HepG2 (cell line): Measurements from ENCODE around the gene ADH5. TPM values are rescaled to one million over a fixed set of nuclear protein-coding genes. Genes with fewer than 3 reads are reported as not detected.
A peak's percentile ranks its signal among the peaks of the same experiment; 100 is the strongest.
"Not testable (repeated sequence)": the region's sequence is repeated elsewhere in the genome, so short reads cannot be mapped to it uniquely, and the experiment has no call there.

ENCODE experiments used
- ATAC-seq: fragments of 200-7000 bp; cut with Tn5 transposase; 3 replicates; pipeline ENCODE4 v1.9.1; 2020; ENCODE audit warnings: mild to moderate bottlenecking, moderate library complexity
- BruUV-seq: library from RNA; stranded (reverse); fragments of 400-500 nt; replicated peaks from 2 replicates; lab custom pipeline; 2021; lab: Mats Ljungman, UMichigan
- CTCF ChIA-PET: fragments of 300-600 bp; formaldehyde crosslinking; extraction: SDS; loops from one replicate; lab custom pipeline; 2021; ENCODE audit warnings: low total read pairs, inconsistent platforms, low intra/inter-chr PET ratio; lab: Yijun Ruan, JAX
- POLR2A ChIA-PET: fragments of 350-600 bp; sonication (Branson Sonifier 250); formaldehyde crosslinking; loops from one replicate; lab custom pipeline; 2020; ENCODE audit warnings: antibody characterized with exemption, inconsistent platforms; lab: Yijun Ruan, JAX
- DNase-seq: peaks from one replicate; pipeline ENCODE4 v3.0.0-alpha.2; 2015; ENCODE audit warnings: low spot score
- FAIRE-seq: peaks from 3 replicates; lab custom pipeline; 2011; peaks lifted over from hg19 to GRCh38; lab: Jason Lieb, UNC
- H2AFZ ChIP-seq: one replicate; pipeline ENCODE4 v1.6.1; 2011; ENCODE audit warnings: low read length, inconsistent platforms
- H3K27ac ChIP-seq: fragments of 300-600 bp; 3 replicates; pipeline ENCODE4 v1.8.0; 2011; ENCODE audit warnings: mixed run types, mild to moderate bottlenecking, mixed read lengths, low read length, inconsistent platforms; ENCODE audit not compliant: insufficient read depth; ENCODE audit errors: extremely low read length
- H3K27me3 ChIP-seq, 2 experiments: fragments of 200-600 bp in 1 of 2; 2 replicates in 1 of 2; 3 replicates in 1 of 2; pipeline versions ENCODE4 v1.6.0 to v1.8.0; 2011; ENCODE audit warnings: low read length in 2 of 2, mild to moderate bottlenecking in 2 of 2, moderate library complexity in 2 of 2, inconsistent platforms in 1 of 2; ENCODE audit not compliant: insufficient read depth in 2 of 2, control insufficient read depth in 1 of 2
- H3K36me3 ChIP-seq, 2 experiments: fragments of 200-600 bp in 1 of 2; replicated peaks in 1 of 2; 2 replicates in 1 of 2; 3 replicates in 1 of 2; pipeline versions ENCODE4 v1.5.1 to v1.8.0; 2011; ENCODE audit warnings: low read length in 2 of 2, inconsistent platforms in 1 of 2; ENCODE audit not compliant: insufficient read depth in 2 of 2, control insufficient read depth in 1 of 2
- H3K4me1 ChIP-seq: 2 replicates; pipeline ENCODE4 v1.5.1; 2012; ENCODE audit warnings: low read length, inconsistent platforms; ENCODE audit not compliant: insufficient read depth
- H3K4me2 ChIP-seq: 2 replicates; pipeline ENCODE4 v1.6.0; 2011; ENCODE audit warnings: low read depth, low read length, inconsistent platforms
- H3K4me3 ChIP-seq, 3 experiments: fragments of 200-600 bp in 1 of 3; sonication (generic), shearing (Covaris generic) in 1 of 3; replicated peaks in 1 of 3; 2 replicates each; pipeline ENCODE4 v1.5.1; 2011 to 2016; ENCODE audit warnings: low read length in 3 of 3, inconsistent platforms in 2 of 3, low read depth in 2 of 3, mild to moderate bottlenecking in 2 of 3, control low read depth in 1 of 3, mixed read lengths in 1 of 3; ENCODE audit not compliant: insufficient read depth in 1 of 3
- H3K79me2 ChIP-seq: one replicate; pipeline ENCODE4 v1.6.1; 2011; ENCODE audit warnings: low read length, inconsistent platforms; ENCODE audit not compliant: insufficient read depth
- H3K9ac ChIP-seq: 2 replicates; pipeline ENCODE4 v1.6.0; 2011; ENCODE audit warnings: mild to moderate bottlenecking, low read depth, low read length, inconsistent platforms; ENCODE audit not compliant: insufficient read depth
- H3K9me3 ChIP-seq: 2 replicates; pipeline ENCODE4 v1.5.1; 2012; ENCODE audit warnings: mild to moderate bottlenecking, low read length
- H4K20me1 ChIP-seq: 2 replicates; pipeline ENCODE4 v1.6.0; 2011; ENCODE audit warnings: inconsistent platforms, mild to moderate bottlenecking, low read length, moderate library complexity; ENCODE audit not compliant: insufficient read depth
- ARNT2 ChIP-seq: sonication (generic); formaldehyde crosslinking; IDR thresholded peaks from 2 replicates; pipeline ENCODE4 v1.8.0; 2022; ENCODE audit warnings: mild to moderate bottlenecking, low read depth, missing genetic modification reagents, moderate library complexity
- FOXC1 ChIP-seq: sonication (generic); formaldehyde crosslinking; IDR thresholded peaks from 2 replicates; pipeline ENCODE4 v1.8.0; 2022; ENCODE audit warnings: mild to moderate bottlenecking, missing genetic modification reagents, borderline replicate concordance
- MATR3 ChIP-seq: sonication (generic); formaldehyde crosslinking; IDR thresholded peaks from 2 replicates; pipeline ENCODE4 v1.4.0; 2020; ENCODE audit warnings: missing genetic modification reagents
- MTA1 ChIP-seq: sonication (generic); formaldehyde crosslinking; IDR thresholded peaks from 2 replicates; pipeline ENCODE4 v1.4.0; 2020; ENCODE audit warnings: missing genetic modification reagents, mild to moderate bottlenecking, borderline replicate concordance
- SMC3 ChIP-seq: IDR thresholded peaks from 2 replicates; pipeline ENCODE4 v1.6.1; 2011; ENCODE audit warnings: low read length, improper control_type of control experiment
- SUZ12 ChIP-seq: fragments of 150-350 bp; IDR thresholded peaks from 2 replicates; pipeline ENCODE4 v1.6.1; 2014; ENCODE audit warnings: low read depth, low read length
- TBL1XR1 ChIP-seq: fragments of 150-350 bp; IDR thresholded peaks from 2 replicates; pipeline ENCODE4 v1.6.1; 2014; ENCODE audit warnings: borderline replicate concordance, low read length; ENCODE audit not compliant: partially characterized antibody
- ZBTB3 ChIP-seq: sonication (generic); formaldehyde crosslinking; IDR thresholded peaks from 2 replicates; pipeline ENCODE4 v1.4.0; 2020; ENCODE audit warnings: low read depth, mild to moderate bottlenecking, moderate library complexity, missing genetic modification reagents, borderline replicate concordance
- ZNF557 ChIP-seq: sonication (generic); formaldehyde crosslinking; IDR thresholded peaks from 2 replicates; pipeline ENCODE4 v1.4.0; 2020; ENCODE audit warnings: missing genetic modification reagents
- ZNF569 ChIP-seq: sonication (generic); formaldehyde crosslinking; IDR thresholded peaks from 2 replicates; pipeline ENCODE4 v1.5.0; 2020; ENCODE audit warnings: mild to moderate bottlenecking, missing genetic modification reagents, moderate library complexity, borderline replicate concordance
- ZNF616 ChIP-seq: sonication (generic); formaldehyde crosslinking; IDR thresholded peaks from 2 replicates; pipeline ENCODE4 v1.5.0; 2020; ENCODE audit warnings: low read depth, mild to moderate bottlenecking, missing genetic modification reagents
- ZSCAN25 ChIP-seq: sonication (generic); formaldehyde crosslinking; IDR thresholded peaks from 2 replicates; pipeline ENCODE4 v1.8.0; 2022; ENCODE audit warnings: mild to moderate bottlenecking, missing genetic modification reagents
- WGBS: methylation state at CpG from one replicate; pipeline ENCODE4 v1.1.6; 2017; ENCODE audit warnings: low lambda C conversion rate; 5-methylcytosine and 5-hydroxymethylcytosine counted together
- in situ Hi-C: cut with HindIII; loops from 2 replicates; pipeline ENCODE4 v1.10.0; 2017; ENCODE audit warnings: low pct_unique_long_range_greater_than_20kb; ENCODE audit not compliant: extremely low pct_ligation_motif_present
- intact Hi-C: fragments of 100-400 bp; cut with micrococcal nuclease; formaldehyde crosslinking; loops from one replicate; pipeline ENCODE4 v1.10.0; 2022; ENCODE audit not compliant: unreplicated experiment
- polyA plus RNA-seq, 8 experiments: library from polyadenylated mRNA; depleted of rRNA in 3 of 8; stranded (reverse) in 7 of 8; unstranded in 1 of 8; fragments of >200 nt; fragmentation: Illumina TruSeq in 4 of 8; extraction: Trizol in 4 of 8; gene quantifications; 2 replicates each; pipeline versions ENCODE4 v1.2.1 to v1.2.3, GENCODE V29; 2011 to 2016; ENCODE audit warnings: low read depth in 4 of 8, missing spikeins in 1 of 8, mixed read lengths in 1 of 8; ENCODE audit not compliant: insufficient read depth in 1 of 8
- total RNA-seq, 5 experiments: library from RNA; depleted of rRNA; stranded (reverse); fragments of >200 nt; fragmentation: Illumina TruSeq; extraction: Trizol; gene quantifications; 2 replicates each; pipeline ENCODE4 v1.2.3, GENCODE V29; 2016; ENCODE audit warnings: low read depth in 1 of 5
- TF ChIP-seq, protein P1 (sequence below): sonication (generic); formaldehyde crosslinking; IDR thresholded peaks from 2 replicates; pipeline ENCODE4 v1.4.0; 2020; ENCODE audit warnings: missing genetic modification reagents
- TF ChIP-seq, protein P2 (sequence below): sonication (generic); formaldehyde crosslinking; IDR thresholded peaks from 2 replicates; pipeline ENCODE4 v1.8.1; 2022; ENCODE audit warnings: mild to moderate bottlenecking, missing genetic modification reagents

ADH5 gene
- total and polyA plus RNA-seq, 2 of the 13 experiments (the other 11 are each of a cell fraction or from before 2014, with no cell fraction given): 349 to 512 TPM

DNA sequence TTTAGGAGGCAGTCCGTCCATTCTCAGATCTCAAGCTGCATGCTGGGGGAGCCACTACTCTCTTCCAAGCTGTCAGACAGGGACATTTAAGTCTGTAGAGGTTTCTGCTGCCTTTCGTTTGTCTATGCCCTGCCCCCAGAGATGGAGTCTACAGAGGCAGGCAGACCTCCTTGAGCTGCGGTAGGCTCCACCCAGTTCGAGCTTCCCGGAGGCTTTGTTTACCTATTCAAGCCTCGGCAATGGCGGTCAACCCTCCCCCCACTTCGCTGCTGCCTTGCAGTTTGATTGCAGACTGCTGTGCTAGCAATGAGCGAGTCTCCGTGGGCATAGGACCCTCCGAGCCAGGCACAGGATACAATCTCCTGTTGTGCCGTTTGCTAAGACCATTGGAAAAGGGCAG is 10.7 kb upstream of the ADH5 start:
- Histone ChIP-seq H3K4me1 (no peaks in the 10 kb centered on the region), H3K36me3 (no peaks in the 10 kb centered on the region), H3K27me3 (no peaks in the 10 kb centered on the region), H3K79me2 (no peaks in the 10 kb centered on the region), H4K20me1 (no peaks in the 10 kb centered on the region), H3K4me3 (no peak overlapping the region), H3K4me2 (no peak overlapping the region), H3K9me3 (no peaks in the 10 kb centered on the region), H2AFZ (no peak overlapping the region), H3K27ac (no peak overlapping the region), H3K9ac (no peak overlapping the region)
- 93% methylated on average over 7 of the region's 12 CpGs for WGBS
- ChIA-PET CTCF (no interaction called here), POLR2A (no interaction called here)
- TF ChIP-seq SMC3 (no peak), FOXC1 (CRISPR knock-in tag) (no peak), ZBTB3 (CRISPR knock-in tag) (no peak), ARNT2 (CRISPR knock-in tag) (no peak), SUZ12 (no peak), ZNF616 (CRISPR knock-in tag) (no peak), MATR3 (CRISPR knock-in tag) (no peak), TBL1XR1 (no peak), ZNF569 (CRISPR knock-in tag) (no peak), ZSCAN25 (CRISPR knock-in tag) (no peak), MTA1 (no peak), ZNF557 (CRISPR knock-in tag) (no peak)
- TF ChIP-seq, protein P1, sequence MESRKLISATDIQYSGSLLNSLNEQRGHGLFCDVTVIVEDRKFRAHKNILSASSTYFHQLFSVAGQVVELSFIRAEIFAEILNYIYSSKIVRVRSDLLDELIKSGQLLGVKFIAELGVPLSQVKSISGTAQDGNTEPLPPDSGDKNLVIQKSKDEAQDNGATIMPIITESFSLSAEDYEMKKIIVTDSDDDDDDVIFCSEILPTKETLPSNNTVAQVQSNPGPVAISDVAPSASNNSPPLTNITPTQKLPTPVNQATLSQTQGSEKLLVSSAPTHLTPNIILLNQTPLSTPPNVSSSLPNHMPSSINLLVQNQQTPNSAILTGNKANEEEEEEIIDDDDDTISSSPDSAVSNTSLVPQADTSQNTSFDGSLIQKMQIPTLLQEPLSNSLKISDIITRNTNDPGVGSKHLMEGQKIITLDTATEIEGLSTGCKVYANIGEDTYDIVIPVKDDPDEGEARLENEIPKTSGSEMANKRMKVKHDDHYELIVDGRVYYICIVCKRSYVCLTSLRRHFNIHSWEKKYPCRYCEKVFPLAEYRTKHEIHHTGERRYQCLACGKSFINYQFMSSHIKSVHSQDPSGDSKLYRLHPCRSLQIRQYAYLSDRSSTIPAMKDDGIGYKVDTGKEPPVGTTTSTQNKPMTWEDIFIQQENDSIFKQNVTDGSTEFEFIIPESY (CRISPR knock-in tag): no peak
- TF ChIP-seq, protein P2, sequence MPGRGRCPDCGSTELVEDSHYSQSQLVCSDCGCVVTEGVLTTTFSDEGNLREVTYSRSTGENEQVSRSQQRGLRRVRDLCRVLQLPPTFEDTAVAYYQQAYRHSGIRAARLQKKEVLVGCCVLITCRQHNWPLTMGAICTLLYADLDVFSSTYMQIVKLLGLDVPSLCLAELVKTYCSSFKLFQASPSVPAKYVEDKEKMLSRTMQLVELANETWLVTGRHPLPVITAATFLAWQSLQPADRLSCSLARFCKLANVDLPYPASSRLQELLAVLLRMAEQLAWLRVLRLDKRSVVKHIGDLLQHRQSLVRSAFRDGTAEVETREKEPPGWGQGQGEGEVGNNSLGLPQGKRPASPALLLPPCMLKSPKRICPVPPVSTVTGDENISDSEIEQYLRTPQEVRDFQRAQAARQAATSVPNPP (CRISPR knock-in tag): no peak
- no peak for FAIRE-seq
- BruUV-seq: no TSS peak
- ATAC-seq: no peak
- intact Hi-C loops (no loop called here), in situ Hi-C loops (no loop called here)
- no peak for DNase-seq

DNA sequence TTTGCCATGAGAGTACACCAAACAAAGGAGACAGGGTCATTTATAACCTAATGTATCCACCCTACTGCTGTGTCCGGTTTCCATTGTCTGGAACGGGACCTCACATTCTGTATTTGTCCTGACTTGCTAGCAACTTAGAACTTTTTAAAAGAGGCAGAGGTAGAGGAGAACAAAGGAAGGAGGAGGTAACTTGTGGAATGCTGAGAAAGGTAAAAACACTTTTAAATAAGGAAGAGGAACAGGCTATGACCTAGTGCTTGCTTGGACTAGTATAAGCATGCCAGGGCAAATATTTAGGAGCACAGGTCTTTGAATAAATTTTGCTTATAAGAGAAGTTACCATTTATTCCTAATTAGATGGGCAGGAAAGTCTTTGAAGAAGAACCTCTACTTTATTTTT is 3.3 kb upstream of the ADH5 start:
- intact Hi-C loops, H3K27ac ChIP-seq, in situ Hi-C loops, H3K9me3 ChIP-seq, POLR2A ChIA-PET, H4K20me1 ChIP-seq, H3K4me3 ChIP-seq, FAIRE-seq, H2AFZ ChIP-seq, DNase-seq, H3K27me3 ChIP-seq, H3K9ac ChIP-seq, BruUV-seq, CTCF ChIA-PET, H3K36me3 ChIP-seq, ATAC-seq: not testable (repeated sequence)
- Histone ChIP-seq H3K4me1 (peaks cover 25% of the 10 kb centered on the region), H3K4me2 (peak overlapping the region; percentile 60; the same call in 1 of the 2 replicates), H3K79me2 (peaks cover 41% of the 10 kb centered on the region)
- WGBS: 83% methylated on average over 2 of the region's 2 CpGs
